PFSK-1 (cell line): ENCODE data around the gene UBFD1.

Source experiments
- POLR2AphosphoS5 ChIP-seq: IDR thresholded peaks from 2 replicates; pipeline ENCODE4 v1.6.1; 2012; ENCODE audit warnings: low read depth, mild to moderate bottlenecking, control low read depth, low read length, moderate library complexity
- REST ChIP-seq, 2 experiments: IDR thresholded peaks; 2 replicates each; pipeline versions ENCODE4 v1.6.1 to v1.8.0; 2011 to 2012; ENCODE audit warnings: low read depth in 2 of 2, low read length in 2 of 2, control low read depth in 1 of 2, inconsistent platforms in 1 of 2, mild to moderate bottlenecking in 1 of 2, moderate library complexity in 1 of 2; ENCODE audit not compliant: insufficient read depth in 1 of 2
- SIN3A ChIP-seq: IDR thresholded peaks from 2 replicates; pipeline ENCODE4 v1.6.1; 2012; ENCODE audit warnings: mild to moderate bottlenecking, low read length, moderate library complexity, borderline replicate concordance; ENCODE audit not compliant: insufficient read depth
- TAF1 ChIP-seq: IDR thresholded peaks from 2 replicates; pipeline ENCODE4 v1.6.1; 2012; ENCODE audit warnings: low read length, control low read depth, borderline replicate concordance; ENCODE audit not compliant: insufficient read depth

- TF ChIP-seq REST (IDR thresholded peaks at IDR 0.05; ENCODE audit: insufficient read depth in 1 of 2, low read depth in 2 of 2, low read length in 2 of 2) (no peak), POLR2AphosphoS5 (no peak), SIN3A (no peak), TAF1 (no peak)
These were observed 20.7 kb downstream of the UBFD1 start for GRCh38 chr16:23578101-23578830.
